Lung (tissue), 12 donors: ENCODE data around the gene PIN1. TPM values are rescaled to one million over a fixed set of nuclear protein-coding genes. Genes with fewer than 3 reads are reported as not detected.

Experiments used
- ATAC-seq: fragments of 200-7000 bp; cut with Tn5 transposase; one replicate; pipeline ENCODE4 v1.9.1; 2020; ENCODE audit warnings: moderate number of reproducible peaks; ENCODE audit not compliant: insufficient read depth, low FRiP score
- DNase-seq, 3 donors: peaks; one replicate each; pipeline ENCODE4 v3.0.0-alpha.2; 2013 to 2017
- H3K27ac ChIP-seq, 2 donors: one replicate each; pipeline ENCODE4 v1.5.1; 2013; ENCODE audit warnings: mild to moderate bottlenecking in 2 of 2, moderate library complexity in 2 of 2, control low read depth in 1 of 2, inconsistent platforms in 1 of 2, low read depth in 1 of 2, low read length in 1 of 2
- H3K27me3 ChIP-seq, 3 donors: one replicate each; pipeline ENCODE4 v1.5.1; 2013; ENCODE audit warnings: low read length in 2 of 3; ENCODE audit not compliant: control insufficient read depth in 3 of 3, insufficient read depth in 3 of 3
- H3K36me3 ChIP-seq, 4 donors: one replicate each; pipeline ENCODE4 v1.5.1; 2013; ENCODE audit warnings: low read length in 4 of 4, mild to moderate bottlenecking in 1 of 4, moderate library complexity in 1 of 4; ENCODE audit not compliant: control insufficient read depth in 4 of 4, insufficient read depth in 4 of 4
- H3K4me1 ChIP-seq, 5 donors: one replicate each; pipeline ENCODE4 v1.5.1; 2013; ENCODE audit warnings: low read length in 5 of 5, mild to moderate bottlenecking in 2 of 5, moderate library complexity in 1 of 5; ENCODE audit not compliant: control insufficient read depth in 5 of 5, insufficient read depth in 5 of 5
- H3K4me3 ChIP-seq: one replicate; pipeline ENCODE4 v1.5.1; 2013; ENCODE audit warnings: mild to moderate bottlenecking, control low read depth, moderate library complexity
- H3K9ac ChIP-seq, 2 donors: one replicate each; pipeline ENCODE4 v1.5.1; 2013; ENCODE audit warnings: low read length in 2 of 2, control low read depth in 1 of 2; ENCODE audit not compliant: insufficient read depth in 1 of 2
- H3K9me3 ChIP-seq, 4 donors: one replicate each; pipeline ENCODE4 v1.5.1; 2013; ENCODE audit warnings: low read length in 3 of 4, mild to moderate bottlenecking in 1 of 4, moderate library complexity in 1 of 4; ENCODE audit not compliant: control insufficient read depth in 4 of 4, insufficient read depth in 3 of 4
- CTCF ChIP-seq: IDR thresholded peaks from 2 replicates; pipeline ENCODE4 v1.5.1; 2012; ENCODE audit warnings: mild to moderate bottlenecking; ENCODE audit errors: control extremely low read depth, extremely low read depth
- WGBS, 2 donors: extraction: QIAGEN DNeasy Blood & Tissue Kit; methylation state at CpG; one replicate each; pipeline ENCODE4 v1.1.7; 2013; 5-methylcytosine and 5-hydroxymethylcytosine counted together
- polyA plus RNA-seq, 2 donors: library from polyadenylated mRNA; stranded (reverse); fragments of 200-250 nt; gene quantifications; one replicate each; pipeline ENCODE4 v1.2.1, GENCODE V29; 2013
- total RNA-seq, 2 donors: library from RNA; depleted of rRNA in 1 of 2; stranded (reverse); fragments of >200 nt in 1 of 2; gene quantifications; one replicate each; pipeline ENCODE4 v1.2.1, GENCODE V29; 2014 to 2021
- donor health status: control.
- donor health status: control.
- donor health status: Bipolar disorder and iron deficiency.
- donor health status: healthy.
- donor health status: DM: yes; HTN: yes; CAD: no.

The PIN1 gene
- total and polyA plus RNA-seq, 4 donors, result 69.8 to 108 (median 79.3) TPM

- no peak overlapping the region for H3K4me3 ChIP-seq
- ATAC-seq, result no peak
- no peaks in the 10 kb centered on the region for H3K9me3 ChIP-seq
- no peaks in the 10 kb centered on the region for H3K27me3 ChIP-seq
- no peak for TF ChIP-seq CTCF
- peaks cover 0 to 49% (median 12%) of the 10 kb centered on the region in 4 donors for H3K36me3 ChIP-seq
- H3K9ac ChIP-seq, result no peak overlapping the region
- WGBS, 2 donors, result 78 to 86% methylated on average over 19 of the region's 19 CpGs
- no peaks in the 10 kb centered on the region for H3K4me1 ChIP-seq
- no peak overlapping the region for H3K27ac ChIP-seq
- no peak for DNase-seq
Observed at GRCh38 chr19:9850235-9850959, 15.3 kb downstream of the PIN1 start.

- ATAC-seq, result no peak
- 97 to 98% methylated on average over 38 of the region's 38 CpGs for WGBS, 2 donors
- no peak for DNase-seq
- Histone ChIP-seq H3K27me3 (no peaks in the 10 kb centered on the region), H3K27ac (no peak overlapping the region), H3K4me3 (no peak overlapping the region), H3K9ac (no peak overlapping the region), H3K9me3 (no peaks in the 10 kb centered on the region), H3K4me1 (peaks cover 0 to 2% (median 0%) of the 10 kb centered on the region in 5 donors), H3K36me3 (peaks cover 0 to 20% (median 0%) of the 10 kb centered on the region in 4 donors)
- no peak for TF ChIP-seq CTCF
Observed at GRCh38 chr19:9854282-9854846, 19.2 kb downstream of the PIN1 start.

GRCh38 chr19:9856609-9857008 is 21.5 kb downstream of the PIN1 start:
- Histone ChIP-seq H3K36me3 (peaks cover 0 to 7% (median 0%) of the 10 kb centered on the region in 4 donors), H3K4me1 (peaks cover 0 to 2% (median 0%) of the 10 kb centered on the region in 5 donors), H3K27me3 (no peaks in the 10 kb centered on the region), H3K9me3 (no peaks in the 10 kb centered on the region), H3K4me3 (no peak overlapping the region), H3K27ac (no peak overlapping the region), H3K9ac (no peak overlapping the region)
- DNase-seq (no peak), ATAC-seq (no peak)
- no peak for TF ChIP-seq CTCF
- 97% methylated on average over 9 of the region's 9 CpGs for WGBS, 2 donors
